Mesothelial cell of epicardium (in vitro differentiated cells): Measurements from ENCODE around the gene NDRG4. TPM values are rescaled to one million over a fixed set of nuclear protein-coding genes. Genes with fewer than 3 reads are reported as not detected.
A peak's percentile ranks its signal among the peaks of the same experiment; 100 is the strongest.

Experiments used
- DNase-seq, 2 experiments: peaks; one replicate each; pipeline ENCODE4 v3.0.0; 2021; ENCODE audit warnings: low spot score in 2 of 2; ENCODE audit not compliant: unreplicated experiment in 2 of 2
- H3K27ac Mint-ChIP-seq: 2 replicates; pipeline ENCODE4 v1.8.0; 2021; ENCODE audit warnings: mixed read lengths
- H3K27me3 Mint-ChIP-seq: 2 replicates; pipeline ENCODE4 v1.8.0; 2021; ENCODE audit warnings: low read depth, mixed read lengths
- H3K36me3 Mint-ChIP-seq: 2 replicates; pipeline ENCODE4 v1.8.0; 2021; ENCODE audit warnings: mixed read lengths
- H3K4me1 Mint-ChIP-seq: 2 replicates; pipeline ENCODE4 v1.8.0; 2021; ENCODE audit warnings: mixed read lengths
- H3K4me3 Mint-ChIP-seq: 2 replicates; pipeline ENCODE4 v1.8.0; 2021; ENCODE audit warnings: mild to moderate bottlenecking, moderate library complexity, mixed read lengths
- H3K9me3 Mint-ChIP-seq: 2 replicates; pipeline ENCODE4 v1.8.0; 2021; ENCODE audit warnings: mixed read lengths
- CTCF ChIP-seq: fragments of 200-600 bp; sonication (generic); IDR thresholded peaks from one replicate; pipeline ENCODE4 v1.5.0; 2021; ENCODE audit warnings: antibody characterized with exemption; ENCODE audit not compliant: unreplicated experiment
- total RNA-seq: library from RNA; stranded (reverse); gene quantifications from 3 replicates; pipeline ENCODE4 v1.2.1, GENCODE V29; 2021

NDRG4 gene
- total RNA-seq, 1 donor from 2014 or later = 17.4 TPM

- Mint-ChIP-seq H3K27ac (no peak overlapping the region), H3K4me1 (no peaks in the 10 kb centered on the region), H3K27me3 (peaks cover 23% of the 10 kb centered on the region), H3K9me3 (no peaks in the 10 kb centered on the region), H3K36me3 (no peaks in the 10 kb centered on the region), H3K4me3 (no peak overlapping the region)
- TF ChIP-seq CTCF = no peak
- DNase-seq = no peak
These were observed 7.9 kb upstream of the NDRG4 start for GRCh38 chr16:58492066-58492465.

- DNase-seq = no peak
- H3K4me1 Mint-ChIP-seq = no peaks in the 10 kb centered on the region
- H3K27ac Mint-ChIP-seq = no peak overlapping the region
- no peaks in the 10 kb centered on the region for H3K36me3 Mint-ChIP-seq
- H3K27me3 Mint-ChIP-seq = peaks cover 27% of the 10 kb centered on the region
- no peaks in the 10 kb centered on the region for H3K9me3 Mint-ChIP-seq
- H3K4me3 Mint-ChIP-seq = no peak overlapping the region
- TF ChIP-seq CTCF = no peak
These were observed 7.2 kb upstream of the NDRG4 start for GRCh38 chr16:58492735-58493134.

- H3K4me1 Mint-ChIP-seq = no peaks in the 10 kb centered on the region
- H3K27ac Mint-ChIP-seq = no peak overlapping the region
- TF ChIP-seq CTCF = no peak
- H3K9me3 Mint-ChIP-seq = no peaks in the 10 kb centered on the region
- DNase-seq = no peak
- peaks cover 31% of the 10 kb centered on the region for H3K27me3 Mint-ChIP-seq
- H3K36me3 Mint-ChIP-seq = no peaks in the 10 kb centered on the region
- H3K4me3 Mint-ChIP-seq = no peak overlapping the region
These were observed 6.0 kb upstream of the NDRG4 start for GRCh38 chr16:58493756-58494431.

- DNase-seq = peak; percentile 68 to 79
- no peak overlapping the region for H3K27ac Mint-ChIP-seq
- no peaks in the 10 kb centered on the region for H3K36me3 Mint-ChIP-seq
- peaks cover 5% of the 10 kb centered on the region for H3K4me1 Mint-ChIP-seq
- H3K4me3 Mint-ChIP-seq = no peak overlapping the region
- no peaks in the 10 kb centered on the region for H3K9me3 Mint-ChIP-seq
- no peak for TF ChIP-seq CTCF
- H3K27me3 Mint-ChIP-seq = peaks cover 32% of the 10 kb centered on the region
These were observed 4.9 kb upstream of the NDRG4 start for GRCh38 chr16:58494981-58495520.

GRCh38 chr16:58495521-58496331, 4.2 kb upstream of the NDRG4 start:
- no peak for DNase-seq
- H3K4me1 Mint-ChIP-seq = peaks cover 11% of the 10 kb centered on the region
- no peak overlapping the region for H3K27ac Mint-ChIP-seq
- no peaks in the 10 kb centered on the region for H3K9me3 Mint-ChIP-seq
- no peaks in the 10 kb centered on the region for H3K36me3 Mint-ChIP-seq
- no peak overlapping the region for H3K4me3 Mint-ChIP-seq
- no peak for TF ChIP-seq CTCF
- H3K27me3 Mint-ChIP-seq = peaks cover 32% of the 10 kb centered on the region
